ENCODE measurements around the gene ARL4A.

The ARL4A gene

GRCh38 chr7:12726908-12727307, 39.5 kb downstream of the ARL4A start:
- DNase-seq (ENCODE audit: low read depth), result no peak

GRCh38 chr7:12727455-12728191, 40.2 kb downstream of the ARL4A start:
- no peak for DNase-seq (ENCODE audit: low read depth)

GRCh38 chr7:12728192-12728538, 40.7 kb downstream of the ARL4A start:
- no peak for DNase-seq (ENCODE audit: low read depth)

GRCh38 chr7:12729112-12729511, 41.7 kb downstream of the ARL4A start:
- no peak for DNase-seq (ENCODE audit: low read depth)

GRCh38 chr7:12730523-12730922, 43.1 kb downstream of the ARL4A start:
- DNase-seq (ENCODE audit: low read depth), result no peak

- DNase-seq (ENCODE audit: low read depth), result no peak
These were observed 43.8 kb downstream of the ARL4A start for GRCh38 chr7:12731214-12731656.

- no peak for DNase-seq (ENCODE audit: low read depth)
These were observed 44.3 kb downstream of the ARL4A start for GRCh38 chr7:12731775-12732174.

GRCh38 chr7:12732428-12732827, 45.0 kb downstream of the ARL4A start:
- no peak for DNase-seq (ENCODE audit: low read depth)

GRCh38 chr7:12735923-12736322, 48.5 kb downstream of the ARL4A start:
- no peak for DNase-seq (ENCODE audit: low read depth)

GRCh38 chr7:12737373-12737772, 49.9 kb downstream of the ARL4A start:
- DNase-seq (ENCODE audit: low read depth), result no peak

GRCh38 chr7:12737836-12738235, 50.4 kb downstream of the ARL4A start:
- no peak for DNase-seq (ENCODE audit: low read depth)

GRCh38 chr7:12738665-12739064, 51.2 kb downstream of the ARL4A start:
- no peak for DNase-seq (ENCODE audit: low read depth)
